Measurements from ENCODE around the gene TRAPPC10.

- no peak for TF ChIP-seq CTCF (IDR thresholded peaks at IDR 0.05)
- no peak for TF ChIP-seq EP300 (IDR thresholded peaks at IDR 0.05; ENCODE audit: borderline replicate concordance in 1 of 2, low read depth in 1 of 2, low read length in 1 of 2)
- TF ChIP-seq TEAD4 (IDR thresholded peaks at IDR 0.05; ENCODE audit: borderline replicate concordance, insufficient read depth), result no peak
- TF ChIP-seq REST (IDR thresholded peaks at IDR 0.05; ENCODE audit: low read depth, low read length), result no peak
- no peak for TF ChIP-seq FOXJ3 (CRISPR knock-in tag; IDR thresholded peaks at IDR 0.05)
- TF ChIP-seq ZBTB33 (IDR thresholded peaks at IDR 0.05; ENCODE audit: borderline replicate concordance, low read depth), result no peak
- TF ChIP-seq POLR2AphosphoS5 (IDR thresholded peaks at IDR 0.05; ENCODE audit: low read depth, low read length), result no peak
- no peak for TF ChIP-seq RAD21 (IDR thresholded peaks at IDR 0.05; ENCODE audit: low read length)
- no peak for TF ChIP-seq JUND (IDR thresholded peaks at IDR 0.05)
- no peak for TF ChIP-seq PBX3 (IDR thresholded peaks at IDR 0.05)
- no peak for TF ChIP-seq SIN3A (IDR thresholded peaks at IDR 0.05; ENCODE audit: borderline replicate concordance, low read depth, low read length)
- TF ChIP-seq GABPA (IDR thresholded peaks at IDR 0.05; ENCODE audit: low read depth), result no peak
- TF ChIP-seq RXRA (IDR thresholded peaks at IDR 0.05; ENCODE audit: borderline replicate concordance, low read depth), result no peak
These were observed 39.4 kb downstream of the TRAPPC10 start for GRCh38 chr21:44051462-44051941.
